AG04449 (cell line): Measurements from ENCODE around the gene PIGU.
"Not testable (repeated sequence)": the region's sequence is repeated elsewhere in the genome, so short reads cannot be mapped to it uniquely, and the experiment has no call there.

Experiments used
- CTCF ChIA-PET: fragments of 350-600 bp; formaldehyde crosslinking; extraction: SDS; loops from one replicate; lab custom pipeline; 2021; ENCODE audit warnings: antibody characterized with exemption; lab: Yijun Ruan, JAX
- POLR2A ChIA-PET: fragments of 400-600, 350-600 bp; formaldehyde crosslinking; extraction: SDS; loops from one replicate; lab custom pipeline; 2020; ENCODE audit warnings: antibody characterized with exemption, inconsistent platforms; lab: Yijun Ruan, JAX
- DNase-seq: peaks from one replicate; pipeline ENCODE4 v3.0.0-alpha.2; 2010; ENCODE audit warnings: low read depth, low spot score
- H3K4me3 ChIP-seq: 2 replicates; pipeline ENCODE4 v1.5.1; 2011; ENCODE audit warnings: low read depth, mild to moderate bottlenecking, control low read depth, low read length
- TF ChIP-seq, protein P1 (sequence below): IDR thresholded peaks from one replicate; pipeline ENCODE4 v1.5.1; 2011; ENCODE audit warnings: mild to moderate bottlenecking, moderate library complexity, low read length, control low read depth, inconsistent platforms; ENCODE audit not compliant: insufficient read depth; ENCODE audit errors: missing control alignments

Gene PIGU

DNA sequence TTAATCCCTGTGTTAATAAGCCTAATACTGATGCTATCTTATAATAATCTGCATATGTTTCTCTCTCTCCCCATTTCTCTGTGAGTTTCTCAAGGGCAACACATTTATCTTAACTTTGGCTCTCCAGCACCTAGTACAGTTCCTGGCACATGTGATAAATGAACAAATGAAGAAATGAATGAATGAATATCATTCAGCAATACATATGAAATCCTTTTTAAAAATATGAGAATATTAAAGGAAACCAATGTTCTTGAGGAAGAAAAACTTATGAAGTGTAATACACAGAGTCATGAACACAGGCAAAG lies 55.9 kb downstream of the PIGU start:
- ChIA-PET POLR2A (no interaction called here), CTCF (interaction anchor here (0.6 kb wide), 1 partner anchor 308 kb away, joined by 4 read pairs; no protein-coding TSS in a partner anchor)
- H3K4me3 ChIP-seq: no peak overlapping the region
- no peak for DNase-seq
- TF ChIP-seq, protein P1, sequence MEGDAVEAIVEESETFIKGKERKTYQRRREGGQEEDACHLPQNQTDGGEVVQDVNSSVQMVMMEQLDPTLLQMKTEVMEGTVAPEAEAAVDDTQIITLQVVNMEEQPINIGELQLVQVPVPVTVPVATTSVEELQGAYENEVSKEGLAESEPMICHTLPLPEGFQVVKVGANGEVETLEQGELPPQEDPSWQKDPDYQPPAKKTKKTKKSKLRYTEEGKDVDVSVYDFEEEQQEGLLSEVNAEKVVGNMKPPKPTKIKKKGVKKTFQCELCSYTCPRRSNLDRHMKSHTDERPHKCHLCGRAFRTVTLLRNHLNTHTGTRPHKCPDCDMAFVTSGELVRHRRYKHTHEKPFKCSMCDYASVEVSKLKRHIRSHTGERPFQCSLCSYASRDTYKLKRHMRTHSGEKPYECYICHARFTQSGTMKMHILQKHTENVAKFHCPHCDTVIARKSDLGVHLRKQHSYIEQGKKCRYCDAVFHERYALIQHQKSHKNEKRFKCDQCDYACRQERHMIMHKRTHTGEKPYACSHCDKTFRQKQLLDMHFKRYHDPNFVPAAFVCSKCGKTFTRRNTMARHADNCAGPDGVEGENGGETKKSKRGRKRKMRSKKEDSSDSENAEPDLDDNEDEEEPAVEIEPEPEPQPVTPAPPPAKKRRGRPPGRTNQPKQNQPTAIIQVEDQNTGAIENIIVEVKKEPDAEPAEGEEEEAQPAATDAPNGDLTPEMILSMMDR: no peak

DNA sequence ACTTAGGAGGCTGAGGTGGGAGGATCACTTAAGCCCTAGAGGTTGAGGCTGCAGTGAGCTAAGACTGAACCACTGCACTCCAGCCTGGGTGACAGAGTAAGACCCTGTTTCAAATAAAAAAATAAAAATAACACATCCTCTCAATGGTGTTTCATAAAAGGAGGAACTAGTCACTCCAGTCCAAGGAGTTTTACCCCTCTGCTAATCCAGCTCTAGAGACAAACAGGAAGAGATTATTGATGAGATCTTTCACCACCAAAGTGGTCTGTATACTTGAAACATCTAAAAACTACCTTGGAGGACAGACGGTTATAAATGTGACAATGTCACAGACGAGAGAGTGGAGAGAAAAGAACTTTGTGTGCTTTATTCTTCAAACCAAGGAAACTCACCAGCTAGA lies 58.2 kb downstream of the PIGU start:
- no peak overlapping the region for H3K4me3 ChIP-seq
- TF ChIP-seq, protein P1: no peak
- no peak for DNase-seq
- ChIA-PET POLR2A (no interaction called here), CTCF (no interaction called here)

DNA sequence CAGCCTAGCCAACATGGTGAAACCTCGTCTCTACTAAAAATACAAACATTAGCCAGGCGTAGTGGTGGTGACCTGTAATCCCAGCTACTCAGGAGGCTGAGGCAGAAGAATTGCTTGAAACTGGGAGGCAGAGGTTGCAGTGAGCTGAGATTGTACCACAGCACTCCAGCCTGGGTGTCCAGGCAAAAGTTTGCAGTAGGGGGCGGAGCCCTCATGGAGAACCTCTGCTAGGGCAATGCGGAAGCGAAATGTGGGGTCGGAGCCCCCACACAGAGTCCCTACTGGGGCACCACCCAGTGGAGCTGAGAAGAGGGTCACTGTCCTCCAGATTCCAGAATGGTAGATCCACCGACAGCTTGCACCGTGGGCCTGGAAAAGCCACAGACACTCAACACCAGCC lies 60.0 kb downstream of the PIGU start:
- POLR2A ChIA-PET, DNase-seq, H3K4me3 ChIP-seq: not testable (repeated sequence)
- CTCF ChIA-PET: interaction anchor here (0.6 kb wide), 1 partner anchor 370 kb away, joined by 3 read pairs; no protein-coding TSS in a partner anchor

DNA sequence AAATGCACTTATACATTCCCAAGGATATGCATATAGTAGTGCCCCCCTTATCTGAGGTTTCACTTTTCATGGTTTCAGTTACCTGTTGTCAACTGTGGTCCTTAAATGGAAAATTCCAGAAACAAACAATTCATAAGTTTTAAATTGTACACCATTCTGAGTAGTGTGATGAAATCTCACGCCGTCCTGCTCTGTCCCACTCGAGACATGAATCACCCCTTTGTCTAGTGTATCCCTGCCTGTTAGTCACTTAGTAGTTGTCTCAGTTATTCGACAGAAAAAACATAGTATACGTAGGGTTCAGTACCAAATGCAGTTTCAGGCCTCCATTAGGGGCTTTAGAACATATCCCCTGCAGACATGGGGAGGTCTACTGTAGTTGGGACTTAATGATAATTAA lies 61.4 kb downstream of the PIGU start:
- H3K4me3 ChIP-seq: no peak overlapping the region
- TF ChIP-seq, protein P1: no peak
- POLR2A ChIA-PET: no interaction called here
- DNase-seq: no peak
- CTCF ChIA-PET: interaction anchor here (1.6 kb wide), 1 partner anchor 17 kb away, joined by 4 read pairs; no protein-coding TSS in a partner anchor

DNA sequence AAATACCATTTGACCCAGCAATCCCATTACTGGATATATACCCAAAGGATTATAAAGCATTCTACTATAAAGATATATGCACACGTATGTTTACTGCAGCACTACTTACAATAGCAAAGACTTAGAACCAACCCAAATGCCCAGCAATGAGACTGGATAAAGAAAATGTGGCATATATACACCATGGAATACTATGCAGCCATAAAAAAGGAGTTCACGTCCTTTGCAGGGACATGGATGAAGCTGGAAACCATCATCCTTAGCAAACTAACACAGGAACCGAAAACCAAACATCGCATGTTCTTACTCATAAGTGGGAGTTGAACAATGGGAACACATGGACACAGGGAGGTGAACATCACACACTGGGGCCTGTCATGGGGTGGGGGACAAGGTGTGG lies 64.9 kb downstream of the PIGU start:
- H3K4me3 ChIP-seq, DNase-seq, POLR2A ChIA-PET, CTCF ChIA-PET: not testable (repeated sequence)

DNA sequence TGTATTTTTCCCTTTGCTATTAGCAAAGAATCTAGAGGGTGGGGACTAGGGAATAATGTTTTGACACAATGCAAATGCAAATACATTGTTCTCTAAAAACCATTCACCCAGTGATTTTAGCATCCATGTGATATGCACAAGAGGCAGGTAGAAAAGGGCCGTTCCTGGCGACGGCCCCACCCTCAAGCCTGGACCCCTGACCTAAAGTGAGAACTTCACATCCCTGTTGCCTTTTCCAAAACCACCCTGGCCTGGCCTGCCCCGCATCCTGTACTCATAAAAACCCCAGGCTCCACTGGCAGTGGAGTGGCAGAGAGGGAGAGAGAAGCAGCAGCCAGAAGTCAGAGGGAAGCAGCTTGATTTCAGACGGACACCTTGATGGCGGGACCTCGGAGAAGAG lies 69.8 kb downstream of the PIGU start:
- TF ChIP-seq, protein P1: no peak
- DNase-seq: no peak
- ChIA-PET CTCF (interaction anchor here (1.0 kb wide), 1 partner anchor 37 kb away, joined by 3 read pairs; no protein-coding TSS in a partner anchor), POLR2A (no interaction called here)
- no peak overlapping the region for H3K4me3 ChIP-seq

DNA sequence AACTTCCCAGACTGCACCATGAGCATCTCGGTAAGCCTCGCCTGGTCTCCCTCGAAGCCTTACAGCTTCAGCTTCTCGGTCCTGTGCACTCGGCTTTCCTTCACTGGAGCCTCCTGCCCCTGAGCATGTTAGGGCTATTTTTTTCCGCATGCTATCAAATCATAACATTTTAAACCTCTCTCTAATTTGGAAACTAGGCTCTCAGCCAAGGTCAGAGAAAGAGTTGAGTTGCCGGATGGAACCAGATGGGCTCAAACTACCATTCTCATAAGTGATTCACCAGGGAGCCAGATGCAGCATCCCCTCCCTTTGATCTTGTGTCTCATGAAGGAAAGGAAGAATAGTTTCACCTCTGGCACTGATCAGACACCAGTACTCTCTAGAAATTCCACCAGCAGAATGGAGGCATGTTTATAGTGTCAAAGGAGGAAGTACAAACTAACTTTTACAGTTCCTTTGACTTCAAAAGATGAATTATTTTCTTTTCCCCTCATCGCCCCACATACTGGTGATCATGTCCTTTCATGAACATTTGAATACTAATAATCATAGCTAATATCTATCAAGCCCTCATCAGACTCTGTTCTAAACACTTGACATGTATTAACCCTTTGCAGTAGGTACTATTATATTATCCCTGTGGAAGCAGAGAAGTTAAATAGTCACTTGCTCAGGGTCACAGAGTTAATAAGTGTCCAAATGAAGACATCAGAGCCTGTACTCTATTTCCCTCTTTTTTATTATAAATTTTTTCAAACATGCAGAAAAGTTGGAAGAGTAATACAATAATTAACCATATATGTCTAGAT lies 71.7 kb downstream of the PIGU start:
- ChIA-PET CTCF (interaction anchor here (1.1 to 1.2 kb wide), 2 partner anchors 26 kb away, joined by 3 read pairs; no protein-coding TSS in a partner anchor), POLR2A (no interaction called here)
- no peak for DNase-seq
- TF ChIP-seq, protein P1: no peak
- no peak overlapping the region for H3K4me3 ChIP-seq
